HepG2 (cell line): ENCODE data around the gene SMYD1. TPM values are rescaled to one million over a fixed set of nuclear protein-coding genes. Genes with fewer than 3 reads are reported as not detected.

Experiments
- ATAC-seq: fragments of 200-7000 bp; cut with Tn5 transposase; 3 replicates; pipeline ENCODE4 v1.9.1; 2020; ENCODE audit warnings: mild to moderate bottlenecking, moderate library complexity
- Bru-seq: library from RNA; stranded (reverse); fragments of 400-500 nt; gene quantifications from one replicate; lab custom pipeline; 2021; lab: Mats Ljungman, UMichigan
- BruChase-seq, 2 experiments: library from RNA; stranded (reverse); fragments of 400-500 nt; gene quantifications; one replicate each; lab custom pipeline; 2021; lab: Mats Ljungman, UMichigan
- BruUV-seq: library from RNA; stranded (reverse); fragments of 400-500 nt; replicated peaks from 2 replicates; lab custom pipeline; 2021; lab: Mats Ljungman, UMichigan
- CTCF ChIA-PET: fragments of 300-600 bp; formaldehyde crosslinking; extraction: SDS; loops from one replicate; lab custom pipeline; 2021; ENCODE audit warnings: low total read pairs, inconsistent platforms, low intra/inter-chr PET ratio; lab: Yijun Ruan, JAX
- POLR2A ChIA-PET: fragments of 350-600 bp; sonication (Branson Sonifier 250); formaldehyde crosslinking; loops from one replicate; lab custom pipeline; 2020; ENCODE audit warnings: antibody characterized with exemption, inconsistent platforms; lab: Yijun Ruan, JAX
- DNase-seq: peaks from one replicate; pipeline ENCODE4 v3.0.0-alpha.2; 2015; ENCODE audit warnings: low spot score
- FAIRE-seq: peaks from 3 replicates; lab custom pipeline; 2011; peaks lifted over from hg19 to GRCh38; lab: Jason Lieb, UNC
- H2AFZ ChIP-seq: one replicate; pipeline ENCODE4 v1.6.1; 2011; ENCODE audit warnings: low read length, inconsistent platforms
- H3K27ac ChIP-seq: fragments of 300-600 bp; 3 replicates; pipeline ENCODE4 v1.8.0; 2011; ENCODE audit warnings: mixed run types, mild to moderate bottlenecking, mixed read lengths, low read length, inconsistent platforms; ENCODE audit not compliant: insufficient read depth; ENCODE audit errors: extremely low read length
- H3K27me3 ChIP-seq, 2 experiments: fragments of 200-600 bp in 1 of 2; 2 replicates in 1 of 2; 3 replicates in 1 of 2; pipeline versions ENCODE4 v1.6.0 to v1.8.0; 2011; ENCODE audit warnings: low read length in 2 of 2, mild to moderate bottlenecking in 2 of 2, moderate library complexity in 2 of 2, inconsistent platforms in 1 of 2; ENCODE audit not compliant: insufficient read depth in 2 of 2, control insufficient read depth in 1 of 2
- H3K36me3 ChIP-seq, 2 experiments: fragments of 200-600 bp in 1 of 2; replicated peaks in 1 of 2; 2 replicates in 1 of 2; 3 replicates in 1 of 2; pipeline versions ENCODE4 v1.5.1 to v1.8.0; 2011; ENCODE audit warnings: low read length in 2 of 2, inconsistent platforms in 1 of 2; ENCODE audit not compliant: insufficient read depth in 2 of 2, control insufficient read depth in 1 of 2
- H3K4me1 ChIP-seq: 2 replicates; pipeline ENCODE4 v1.5.1; 2012; ENCODE audit warnings: low read length, inconsistent platforms; ENCODE audit not compliant: insufficient read depth
- H3K4me2 ChIP-seq: 2 replicates; pipeline ENCODE4 v1.6.0; 2011; ENCODE audit warnings: low read depth, low read length, inconsistent platforms
- H3K4me3 ChIP-seq, 3 experiments: fragments of 200-600 bp in 1 of 3; sonication (generic), shearing (Covaris generic) in 1 of 3; replicated peaks in 1 of 3; 2 replicates each; pipeline ENCODE4 v1.5.1; 2011 to 2016; ENCODE audit warnings: low read length in 3 of 3, inconsistent platforms in 2 of 3, low read depth in 2 of 3, mild to moderate bottlenecking in 2 of 3, control low read depth in 1 of 3, mixed read lengths in 1 of 3; ENCODE audit not compliant: insufficient read depth in 1 of 3
- H3K79me2 ChIP-seq: one replicate; pipeline ENCODE4 v1.6.1; 2011; ENCODE audit warnings: low read length, inconsistent platforms; ENCODE audit not compliant: insufficient read depth
- H3K9ac ChIP-seq: 2 replicates; pipeline ENCODE4 v1.6.0; 2011; ENCODE audit warnings: mild to moderate bottlenecking, low read depth, low read length, inconsistent platforms; ENCODE audit not compliant: insufficient read depth
- H3K9me3 ChIP-seq: 2 replicates; pipeline ENCODE4 v1.5.1; 2012; ENCODE audit warnings: mild to moderate bottlenecking, low read length
- H4K20me1 ChIP-seq: 2 replicates; pipeline ENCODE4 v1.6.0; 2011; ENCODE audit warnings: inconsistent platforms, mild to moderate bottlenecking, low read length, moderate library complexity; ENCODE audit not compliant: insufficient read depth
- AGO2 ChIP-seq: fragments of 200-400 bp; formaldehyde crosslinking; optimal IDR thresholded peaks from 2 replicates; pipeline ENCODE3; 2017; ENCODE audit warnings: mild to moderate bottlenecking, low read depth, low read length, moderate library complexity
- CEBPB ChIP-seq: IDR thresholded peaks from 2 replicates; pipeline ENCODE4 v1.6.1; 2011; ENCODE audit warnings: low read depth, low read length, improper control_type of control experiment, borderline replicate concordance
- ETV5 ChIP-seq: IDR thresholded peaks from 2 replicates; pipeline ENCODE4 v1.6.1; 2018; ENCODE audit warnings: missing biosample characterization, missing genetic modification reagents, inconsistent platforms, borderline replicate concordance
- FOXP1 ChIP-seq, 2 experiments: fragments of 450-650 bp in 1 of 2; IDR thresholded peaks; 2 replicates each; pipeline ENCODE4 v1.6.1; 2017 to 2018; ENCODE audit warnings: antibody characterized with exemption in 1 of 2
- GPN1 ChIP-seq: sonication (generic); formaldehyde crosslinking; IDR thresholded peaks from 2 replicates; pipeline ENCODE4 v1.5.1; 2020; ENCODE audit warnings: missing genetic modification reagents, borderline replicate concordance
- HOXA3 ChIP-seq: sonication (generic); formaldehyde crosslinking; IDR thresholded peaks from 2 replicates; pipeline ENCODE4 v1.5.0; 2020; ENCODE audit warnings: missing genetic modification reagents
- MAFF ChIP-seq: IDR thresholded peaks from 2 replicates; pipeline ENCODE4 v1.6.1; 2011; ENCODE audit warnings: low read depth, low read length, improper control_type of control experiment
- MAFK ChIP-seq, 2 experiments: IDR thresholded peaks in 1 of 2; conservative IDR thresholded peaks in 1 of 2; 2 replicates each; pipeline ENCODE4 v1.6.1; 2011; ENCODE audit warnings: improper control_type of control experiment in 2 of 2, low read length in 2 of 2
- MXI1 ChIP-seq: IDR thresholded peaks from 3 replicates; pipeline ENCODE4 v1.6.1; 2012; ENCODE audit warnings: low read depth, low read length, inconsistent platforms, borderline replicate concordance
- POLR2A ChIP-seq, 2 experiments: IDR thresholded peaks; 2 replicates each; pipeline ENCODE4 v1.6.1; 2011; ENCODE audit warnings: low read depth in 2 of 2, low read length in 2 of 2, mild to moderate bottlenecking in 1 of 2, moderate library complexity in 1 of 2; ENCODE audit not compliant: insufficient read depth in 1 of 2
- SNAPC2 ChIP-seq: sonication (generic); formaldehyde crosslinking; IDR thresholded peaks from 2 replicates; pipeline ENCODE4 v1.8.1; 2022; ENCODE audit warnings: mild to moderate bottlenecking, missing genetic modification reagents
- YEATS4 ChIP-seq: sonication (generic); formaldehyde crosslinking; IDR thresholded peaks from 2 replicates; pipeline ENCODE4 v1.4.0; 2020; ENCODE audit warnings: missing genetic modification reagents, borderline replicate concordance
- ZBTB44 ChIP-seq: sonication (generic); formaldehyde crosslinking; IDR thresholded peaks from 2 replicates; pipeline ENCODE4 v1.4.0; 2020; ENCODE audit warnings: missing genetic modification reagents
- ZEB1 ChIP-seq: IDR thresholded peaks from 2 replicates; pipeline ENCODE4 v1.6.1; 2012; ENCODE audit warnings: mild to moderate bottlenecking, low read depth, inconsistent platforms; ENCODE audit not compliant: insufficient replicate concordance
- ZMYM4 ChIP-seq: sonication (generic); formaldehyde crosslinking; IDR thresholded peaks from 2 replicates; pipeline ENCODE4 v1.8.1; 2023; ENCODE audit warnings: mild to moderate bottlenecking, missing genetic modification reagents
- ZNF362 ChIP-seq: sonication (generic); formaldehyde crosslinking; IDR thresholded peaks from 2 replicates; pipeline ENCODE4 v1.4.0; 2020; ENCODE audit warnings: missing genetic modification reagents, mild to moderate bottlenecking, borderline replicate concordance
- ZSCAN5A ChIP-seq: sonication (generic); formaldehyde crosslinking; IDR thresholded peaks from 2 replicates; pipeline ENCODE4 v1.8.0; 2022; ENCODE audit warnings: mild to moderate bottlenecking, missing genetic modification reagents, borderline replicate concordance
- WGBS: methylation state at CpG from one replicate; pipeline ENCODE4 v1.1.6; 2017; ENCODE audit warnings: low lambda C conversion rate; 5-methylcytosine and 5-hydroxymethylcytosine counted together
- in situ Hi-C: cut with HindIII; loops from 2 replicates; pipeline ENCODE4 v1.10.0; 2017; ENCODE audit warnings: low pct_unique_long_range_greater_than_20kb; ENCODE audit not compliant: extremely low pct_ligation_motif_present
- intact Hi-C: fragments of 100-400 bp; cut with micrococcal nuclease; formaldehyde crosslinking; loops from one replicate; pipeline ENCODE4 v1.10.0; 2022; ENCODE audit not compliant: unreplicated experiment
- long read RNA-seq, 2 experiments: library from RNA in 1 of 2; library from polyadenylated mRNA in 1 of 2; stranded (forward) in 1 of 2; unstranded in 1 of 2; transcript quantifications; one replicate each; pipeline ENCODE4 v2.0.0, GENCODE V29; 2019 to 2022
- polyA minus RNA-seq, 3 experiments: library from RNA; depleted of rRNA, polyadenylated mRNA; stranded (reverse); fragments of >200 nt; gene quantifications; 2 replicates each; pipeline ENCODE4 v1.2.3, GENCODE V29; 2011; ENCODE audit warnings: low replicate concordance in 1 of 3
- polyA plus RNA-seq, 8 experiments: library from polyadenylated mRNA; depleted of rRNA in 3 of 8; stranded (reverse) in 7 of 8; unstranded in 1 of 8; fragments of >200 nt; fragmentation: Illumina TruSeq in 4 of 8; extraction: Trizol in 4 of 8; gene quantifications; 2 replicates each; pipeline versions ENCODE4 v1.2.1 to v1.2.3, GENCODE V29; 2011 to 2016; ENCODE audit warnings: low read depth in 4 of 8, missing spikeins in 1 of 8, mixed read lengths in 1 of 8; ENCODE audit not compliant: insufficient read depth in 1 of 8
- total RNA-seq, 5 experiments: library from RNA; depleted of rRNA; stranded (reverse); fragments of >200 nt; fragmentation: Illumina TruSeq; extraction: Trizol; gene quantifications; 2 replicates each; pipeline ENCODE4 v1.2.3, GENCODE V29; 2016; ENCODE audit warnings: low read depth in 1 of 5

SMYD1 gene
- not detected in 2 replicates for total RNA-seq (2016; rRNA removed; fragmentation: Illumina TruSeq; extraction: Trizol)
- not detected in 2 replicates for total RNA-seq (2016; cell fraction: cytosol; rRNA removed; fragmentation: Illumina TruSeq; extraction: Trizol; ENCODE audit: low read depth)
- not detected in 2 replicates for total RNA-seq (2016; cell fraction: insoluble cytoplasmic fraction; rRNA removed; fragmentation: Illumina TruSeq; extraction: Trizol)
- not detected in 2 replicates for total RNA-seq (2016; cell fraction: membrane; rRNA removed; fragmentation: Illumina TruSeq; extraction: Trizol)
- not detected in 2 replicates for total RNA-seq (2016; cell fraction: nucleus; rRNA removed; fragmentation: Illumina TruSeq; extraction: Trizol)
- polyA plus RNA-seq (2011; rRNA removed) = not detected in 2 replicates
- not detected in 2 replicates for polyA plus RNA-seq (2011; cell fraction: cytosol; rRNA removed)
- polyA plus RNA-seq (2011; cell fraction: nucleus; rRNA removed) = not detected in 2 replicates
- polyA plus RNA-seq (2012) = not detected in 2 replicates
- polyA plus RNA-seq (2016; cell fraction: cytosol; fragmentation: Illumina TruSeq; extraction: Trizol; ENCODE audit: low read depth) = not detected in 2 replicates
- polyA plus RNA-seq (2016; cell fraction: insoluble cytoplasmic fraction; fragmentation: Illumina TruSeq; extraction: Trizol; ENCODE audit: low read depth) = not detected in 2 replicates
- not detected in 2 replicates for polyA plus RNA-seq (2016; cell fraction: membrane; fragmentation: Illumina TruSeq; extraction: Trizol; ENCODE audit: low read depth)
- polyA plus RNA-seq (2016; cell fraction: nucleus; fragmentation: Illumina TruSeq; extraction: Trizol; ENCODE audit: insufficient read depth, low read depth) = not detected in 2 replicates
- polyA minus RNA-seq (2011; rRNA and poly(A)+ RNA removed; ENCODE audit: low replicate concordance) = not detected in 2 replicates
- not detected in 2 replicates for polyA minus RNA-seq (2011; cell fraction: cytosol; rRNA and poly(A)+ RNA removed)
- not detected in 2 replicates for polyA minus RNA-seq (2011; cell fraction: nucleus; rRNA and poly(A)+ RNA removed)
- percentile 3 among the genes with signal in this experiment for Bru-seq, nascent RNA
- percentile 3 among the genes with signal in this experiment for BruChase-seq, experiment 1, labeled RNA remaining after a 6-hour chase
- BruChase-seq, experiment 2, labeled RNA remaining after a 2-hour chase = percentile 3 among the genes with signal in this experiment
- long read RNA-seq, experiment 1 = 0 reads
- long read RNA-seq, experiment 2 = 0 reads

DNA sequence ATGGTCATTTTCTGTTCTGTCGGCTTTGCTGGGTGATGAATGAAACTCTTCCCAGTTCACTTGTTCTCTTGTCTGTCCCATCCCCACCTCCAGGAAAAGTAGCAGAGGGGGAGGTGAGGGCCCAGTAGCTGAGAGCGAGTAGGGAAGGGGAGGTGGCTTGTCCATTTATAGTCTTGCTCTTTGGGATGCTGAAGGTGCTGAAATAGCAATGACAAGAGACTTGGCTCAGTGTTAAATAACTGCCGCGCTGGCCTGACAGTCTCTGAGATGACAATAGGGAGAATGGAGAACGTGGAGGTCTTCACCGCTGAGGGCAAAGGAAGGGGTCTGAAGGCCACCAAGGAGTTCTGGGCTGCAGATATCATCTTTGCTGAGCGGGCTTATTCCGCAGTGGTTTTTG, at the start of gene SMYD1:
Gene SMYD1 (plus strand): TSS at position 228 of the 400 bp plus-strand sequence. CDS start 40 bp downstream, at position 268.
- in situ Hi-C loops = loop anchor here (25.0 kb wide), 1 partner anchor 395 kb away; the partner anchor contains the start of gene FOXI3
- no peak for FAIRE-seq
- H3K4me1 ChIP-seq = peaks cover 1% of the 10 kb centered on the region
- no peak within 1 kb of the TSS for H3K27ac ChIP-seq
- no peak within 1 kb of the TSS for H3K9ac ChIP-seq
- H3K79me2 ChIP-seq = no peaks in the 10 kb centered on the region
- ATAC-seq = no peak
- WGBS = 80% methylated on average over 8 of the region's 8 CpGs
- H3K9me3 ChIP-seq = no peaks in the 10 kb centered on the region
- H4K20me1 ChIP-seq = no peaks in the 10 kb centered on the region
- CTCF ChIA-PET = no interaction called here
- peaks cover 3 to 6% of the 10 kb centered on the region in 2 experiments; a peak in 2 of 5 replicates for H3K27me3 ChIP-seq
- H3K4me3 ChIP-seq = no peak within 1 kb of the TSS
- TF ChIP-seq MXI1 (no peak), FOXP1 (IDR thresholded peaks at IDR 0.05) (no peak), FOXP1 (CRISPR knock-in tag; IDR thresholded peaks at IDR 0.05) (no peak), ETV5 (CRISPR knock-in tag) (no peak), ZEB1 (no peak), MAFF (peak; percentile 30; the same call in 1 of the 2 replicates), ZMYM4 (CRISPR knock-in tag) (no peak), GPN1 (CRISPR knock-in tag) (no peak), CEBPB (no peak), POLR2A (IDR thresholded peaks at IDR 0.05; ENCODE audit: insufficient read depth in 1 of 2, low read depth in 2 of 2, low read length in 2 of 2) (no peak), ZBTB44 (CRISPR knock-in tag) (no peak), AGO2 (no peak), ZNF362 (CRISPR knock-in tag) (no peak), ZSCAN5A (no peak), HOXA3 (CRISPR knock-in tag) (no peak), YEATS4 (CRISPR knock-in tag) (no peak), SNAPC2 (no peak), MAFK (conservative IDR thresholded peaks at IDR 0.05 in 1 of 2, IDR thresholded peaks at IDR 0.05 in 1 of 2; ENCODE audit: low read length in 2 of 2) (peak; percentile 41 to 57; a peak in 3 of 4 replicates)
- no peak within 1 kb of the TSS for H2AFZ ChIP-seq
- intact Hi-C loops = no loop called here
- POLR2A ChIA-PET = no interaction called here
- DNase-seq = no peak
- no peak within 1 kb of the TSS for H3K4me2 ChIP-seq
- H3K36me3 ChIP-seq = no peaks in the 10 kb centered on the region
- no TSS peak for BruUV-seq
